Stimulated activated CD4-positive, alpha-beta T cell treated with anti-CD3 and anti-CD28 coated beads, Interleukin-12 subunit alpha, Interleukin-12 subunit beta, amount 100 ng/mL, for 4 hours (primary cell): Measurements from ENCODE around the gene HSPB6.
"Not testable (repeated sequence)": the region's sequence is repeated elsewhere in the genome, so short reads cannot be mapped to it uniquely, and the experiment has no call there.

Experiments used
- DNase-seq: peaks from one replicate; pipeline ENCODE4 v3.0.0-alpha.2; 2020

Gene HSPB6

DNA sequence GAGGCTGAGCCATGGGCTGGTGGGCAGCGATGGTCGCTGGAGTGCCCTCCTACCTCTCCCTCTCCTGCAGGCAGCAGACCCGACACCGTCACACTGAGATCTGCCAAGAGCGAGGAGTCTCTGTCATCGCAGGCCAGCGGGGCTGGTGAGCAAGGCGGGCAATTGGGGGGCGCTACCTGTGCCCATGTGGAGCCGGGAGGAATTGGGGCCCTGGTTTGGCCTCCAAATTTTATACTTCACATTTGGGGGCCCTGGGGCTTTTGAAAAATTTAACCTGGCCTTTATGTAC is 28.5 kb upstream of the HSPB6 start:
- DNase-seq: no peak

DNA sequence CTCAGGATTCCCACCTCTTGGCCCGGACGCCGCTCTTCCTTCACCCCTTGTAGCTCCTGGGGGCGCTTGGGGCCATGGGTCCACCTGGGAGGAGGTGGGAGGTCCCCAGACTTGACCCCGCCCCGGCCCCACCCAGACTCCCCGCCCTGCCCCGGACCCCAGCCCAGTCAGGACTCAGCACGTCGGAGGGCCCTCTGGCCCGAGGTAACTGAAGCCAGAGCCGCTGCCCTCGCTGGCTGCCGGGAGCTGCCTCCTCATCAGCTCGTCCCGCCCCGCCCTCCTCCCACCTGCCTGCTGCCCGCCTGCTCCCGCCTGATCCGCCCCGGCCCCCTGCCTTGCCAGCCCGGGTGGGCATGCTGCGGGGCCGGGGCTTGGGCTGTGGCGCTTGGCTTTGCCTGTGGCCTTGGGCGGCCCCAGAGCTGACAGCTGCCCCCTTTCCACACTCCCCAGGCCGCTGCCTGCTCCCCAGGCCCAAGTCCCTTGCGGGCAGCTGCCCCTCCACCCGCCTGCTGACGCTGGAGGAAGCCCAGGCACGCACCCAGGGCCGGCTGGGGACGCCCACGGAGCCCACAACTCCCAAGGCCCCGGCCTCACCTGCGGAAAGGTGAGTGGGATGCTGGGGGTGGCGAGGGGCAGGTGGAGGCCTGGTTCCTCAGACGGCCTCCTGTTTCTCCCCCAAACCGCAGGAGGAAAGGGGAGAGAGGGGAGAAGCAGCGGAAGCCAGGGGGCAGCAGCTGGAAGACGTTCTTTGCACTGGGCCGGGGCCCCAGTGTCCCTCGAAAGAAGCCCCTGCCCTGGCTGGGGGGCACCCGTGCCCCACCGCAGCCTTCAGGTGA is 27.9 kb upstream of the HSPB6 start:
- DNase-seq: no peak

- no peak for DNase-seq
Observed at GRCh38 chr19:35783469-35784434, 26.9 kb upstream of the HSPB6 start.

DNA sequence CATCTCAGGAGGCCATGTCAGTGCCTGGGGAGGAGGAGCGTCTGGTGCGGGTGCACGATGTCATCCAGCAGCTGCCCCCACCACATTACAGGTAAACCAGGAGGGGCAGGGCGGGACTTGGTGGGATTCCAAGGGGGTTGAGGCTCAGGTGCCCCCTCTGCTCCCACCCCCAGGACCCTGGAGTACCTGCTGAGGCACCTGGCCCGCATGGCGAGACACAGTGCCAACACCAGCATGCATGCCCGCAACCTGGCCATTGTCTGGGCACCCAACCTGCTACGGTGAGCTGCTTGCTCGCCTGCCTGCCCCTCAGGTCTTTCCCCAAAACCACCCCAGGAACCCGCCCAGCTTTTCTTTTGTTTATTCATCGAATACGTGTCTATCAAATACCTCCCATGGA is 25.8 kb upstream of the HSPB6 start:
- no peak for DNase-seq

GRCh38 chr19:35781650-35782049 is 24.8 kb upstream of the HSPB6 start:
- DNase-seq: no peak

DNA sequence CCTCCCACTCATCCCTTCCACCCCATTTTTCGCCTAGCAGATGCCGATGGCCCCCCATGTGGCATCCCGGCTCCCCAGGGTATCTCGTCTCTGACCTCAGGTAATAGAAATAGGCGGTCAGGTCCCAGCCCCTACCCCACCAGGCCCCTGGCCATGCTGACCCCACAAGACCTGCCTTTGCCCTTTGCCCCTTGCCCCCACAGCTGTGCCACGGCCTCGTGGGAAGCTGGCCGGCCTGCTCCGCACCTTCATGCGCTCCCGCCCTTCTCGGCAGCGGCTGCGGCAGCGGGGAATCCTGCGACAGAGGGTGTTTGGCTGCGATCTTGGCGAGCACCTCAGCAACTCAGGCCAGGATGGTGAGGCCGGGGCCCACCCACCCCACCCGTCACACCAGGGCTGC is 23.9 kb upstream of the HSPB6 start:
- no peak for DNase-seq

- DNase-seq: no peak
Observed at GRCh38 chr19:35780058-35780457, 23.2 kb upstream of the HSPB6 start.

DNA sequence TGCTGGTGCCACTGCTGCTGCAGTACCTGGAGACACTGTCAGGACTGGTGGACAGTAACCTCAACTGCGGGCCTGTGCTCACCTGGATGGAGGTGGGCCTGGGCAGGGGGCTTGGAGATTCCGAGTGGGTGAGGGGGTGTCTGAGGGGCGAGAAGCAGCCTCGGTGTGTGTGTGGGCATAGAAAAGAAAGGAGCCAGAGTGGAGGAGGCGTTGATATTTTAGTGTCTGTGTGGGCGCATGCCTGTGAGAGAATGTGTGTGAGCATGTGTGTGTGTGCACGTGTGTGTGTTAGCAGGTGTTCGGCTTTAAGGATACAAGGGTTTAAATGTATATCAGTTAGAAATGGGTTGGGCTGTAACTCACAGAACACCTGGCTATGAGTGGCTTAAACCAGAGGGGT is 22.2 kb upstream of the HSPB6 start:
- DNase-seq: no peak

GRCh38 chr19:35777961-35778360 is 21.1 kb upstream of the HSPB6 start:
- no peak for DNase-seq

GRCh38 chr19:35777086-35777841 is 20.4 kb upstream of the HSPB6 start:
- DNase-seq: no peak

DNA sequence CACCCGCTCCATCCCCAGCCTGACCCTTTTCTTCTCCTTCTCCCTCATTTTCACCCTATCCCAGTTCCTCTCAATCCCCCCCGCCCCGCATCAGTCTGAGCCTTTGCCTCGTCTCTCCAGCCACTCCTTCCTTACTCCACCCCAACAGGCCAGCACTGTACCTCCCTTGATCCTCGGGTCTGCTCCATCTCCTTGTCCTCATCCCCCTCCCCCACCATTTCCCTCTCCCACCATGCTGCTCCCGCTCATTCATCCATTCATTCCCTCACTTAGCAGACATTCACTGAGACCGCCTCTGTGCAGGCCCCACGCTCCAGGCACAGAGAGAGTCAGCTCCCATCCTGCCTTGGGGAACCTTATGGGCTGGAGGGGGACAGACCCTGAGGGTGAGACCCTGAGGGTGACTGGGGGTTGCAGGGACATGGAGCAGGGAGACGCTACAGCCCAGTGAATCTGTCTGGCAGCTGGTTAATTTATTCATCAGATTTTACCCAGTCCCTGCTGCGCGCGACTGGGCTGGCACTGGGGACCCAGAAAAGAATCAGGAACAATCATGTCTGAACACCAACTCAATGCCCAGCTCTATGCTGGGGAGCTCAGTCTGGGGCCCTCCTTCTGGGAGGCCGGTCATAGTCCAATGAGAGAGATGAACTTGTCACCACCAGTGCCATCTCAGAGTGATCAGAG is 19.4 kb upstream of the HSPB6 start:
- DNase-seq: no peak

GRCh38 chr19:35775298-35776101 is 18.7 kb upstream of the HSPB6 start, which contains the start of gene ARHGAP33:
TSS of gene ARHGAP33 (plus strand) at chr19:35775564. CDS start at chr19:35775659, 95 bp downstream.
- DNase-seq: peak; percentile 98

- no peak for DNase-seq
Observed at GRCh38 chr19:35775046-35775297, 18.1 kb upstream of the HSPB6 start.

- DNase-seq: no peak
Observed at GRCh38 chr19:35774274-35775045, 17.6 kb upstream of the HSPB6 start.

DNA sequence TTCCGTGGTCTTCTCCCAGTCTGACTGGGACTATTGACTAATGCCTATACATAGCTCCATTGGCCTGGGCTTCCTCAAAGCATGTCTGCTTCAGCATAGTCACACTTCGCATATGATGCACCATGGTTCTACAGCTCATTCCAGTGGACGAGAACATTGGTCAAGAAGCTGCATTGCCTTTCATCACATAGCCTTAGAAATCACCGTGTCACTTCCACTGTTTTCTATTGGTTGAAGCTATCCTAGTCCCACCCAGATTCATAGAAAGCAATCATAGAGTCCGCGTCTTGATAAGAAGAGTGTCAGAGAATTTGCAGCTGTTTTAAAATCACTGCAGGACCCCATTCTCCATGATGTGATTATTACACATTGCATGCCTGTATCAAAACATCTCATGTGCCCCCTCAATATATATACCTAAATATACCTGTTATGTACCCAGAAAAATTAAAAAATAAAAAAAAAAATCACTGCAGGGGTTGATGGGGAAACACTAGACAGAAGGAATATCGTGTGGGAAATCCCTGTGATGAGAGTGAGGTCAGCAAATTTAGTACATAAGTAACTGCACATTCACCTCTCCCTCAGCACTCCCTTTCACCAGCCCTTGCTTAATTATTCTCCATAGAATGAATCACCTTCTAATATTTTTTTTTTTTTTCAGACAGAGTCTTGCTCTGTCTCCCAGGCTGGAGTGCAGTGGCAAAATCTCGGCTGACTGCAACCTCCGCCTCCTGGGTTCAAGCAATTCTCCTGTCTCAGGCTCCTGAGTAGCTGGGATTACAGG is 16.4 kb upstream of the HSPB6 start:
- no peak for DNase-seq

- not testable (repeated sequence) for DNase-seq
Observed at GRCh38 chr19:35772362-35772761, 15.5 kb upstream of the HSPB6 start.

DNA sequence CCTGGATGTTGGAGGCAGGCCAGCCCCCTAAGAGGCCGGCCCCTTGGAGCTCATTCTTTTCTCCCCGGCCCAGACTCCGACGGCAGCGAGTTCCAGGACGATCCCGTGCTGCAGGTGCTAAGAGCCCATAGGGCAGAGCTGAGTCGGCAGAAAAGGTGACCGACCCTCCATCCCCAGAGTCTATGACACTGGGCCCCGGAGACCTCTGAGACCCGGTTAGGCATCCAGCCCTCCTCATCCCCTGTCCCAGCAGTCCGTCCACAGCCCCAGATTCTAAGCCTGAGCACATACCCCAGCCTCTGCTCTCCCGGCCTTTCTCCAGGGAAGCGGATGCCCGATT is 11.2 kb upstream of the HSPB6 start:
- DNase-seq: no peak

DNA sequence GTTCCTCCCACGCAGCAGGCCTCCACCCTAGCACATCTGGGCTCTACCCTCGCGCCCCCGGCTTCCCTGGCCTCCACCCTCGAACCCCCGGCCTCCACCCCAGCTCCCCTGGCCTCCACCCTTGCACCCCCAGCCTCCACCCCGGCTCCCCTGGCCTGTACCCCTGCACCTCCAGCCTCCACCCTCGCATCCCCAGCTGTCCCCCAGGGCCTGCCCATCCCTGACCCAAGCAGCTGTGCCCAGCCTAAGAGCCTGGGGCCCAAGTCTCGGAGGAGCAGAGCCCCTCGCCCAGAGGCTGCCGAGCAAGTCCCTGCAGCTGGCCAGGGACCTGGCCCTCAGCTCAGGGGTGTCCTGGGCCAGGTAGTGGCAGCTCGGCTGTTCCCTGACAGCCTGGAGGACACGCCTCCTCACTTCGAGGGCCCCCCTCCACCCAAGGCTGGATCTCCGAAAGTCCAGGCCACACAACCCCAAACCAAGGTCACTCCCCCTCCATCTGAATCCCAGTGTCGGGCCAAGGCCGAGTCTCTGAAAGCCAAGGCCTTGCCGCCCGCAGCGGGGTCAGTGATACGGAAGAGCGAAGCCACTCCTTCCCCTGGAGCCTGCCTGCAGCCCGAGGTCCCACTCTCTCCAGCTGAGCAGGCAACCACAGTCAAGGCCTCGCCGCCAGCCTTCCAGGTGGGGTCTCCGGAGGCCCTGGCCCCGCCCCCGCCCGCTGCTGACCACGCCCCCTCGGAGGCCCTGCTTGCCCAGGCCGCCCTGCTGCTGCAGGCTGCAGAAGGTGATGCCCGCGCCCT is 10.7 kb upstream of the HSPB6 start:
- DNase-seq: no peak

GRCh38 chr19:35766571-35767104 is 9.8 kb upstream of the HSPB6 start:
- DNase-seq: no peak
